ENCODE results near the gene SENP5.
A peak's percentile ranks its signal among the peaks of the same experiment; 100 is the strongest.

Gene SENP5

GRCh38 chr3:196966526-196967401 is 99.0 kb downstream of the SENP5 start:
- TF ChIP-seq, protein P1, sequence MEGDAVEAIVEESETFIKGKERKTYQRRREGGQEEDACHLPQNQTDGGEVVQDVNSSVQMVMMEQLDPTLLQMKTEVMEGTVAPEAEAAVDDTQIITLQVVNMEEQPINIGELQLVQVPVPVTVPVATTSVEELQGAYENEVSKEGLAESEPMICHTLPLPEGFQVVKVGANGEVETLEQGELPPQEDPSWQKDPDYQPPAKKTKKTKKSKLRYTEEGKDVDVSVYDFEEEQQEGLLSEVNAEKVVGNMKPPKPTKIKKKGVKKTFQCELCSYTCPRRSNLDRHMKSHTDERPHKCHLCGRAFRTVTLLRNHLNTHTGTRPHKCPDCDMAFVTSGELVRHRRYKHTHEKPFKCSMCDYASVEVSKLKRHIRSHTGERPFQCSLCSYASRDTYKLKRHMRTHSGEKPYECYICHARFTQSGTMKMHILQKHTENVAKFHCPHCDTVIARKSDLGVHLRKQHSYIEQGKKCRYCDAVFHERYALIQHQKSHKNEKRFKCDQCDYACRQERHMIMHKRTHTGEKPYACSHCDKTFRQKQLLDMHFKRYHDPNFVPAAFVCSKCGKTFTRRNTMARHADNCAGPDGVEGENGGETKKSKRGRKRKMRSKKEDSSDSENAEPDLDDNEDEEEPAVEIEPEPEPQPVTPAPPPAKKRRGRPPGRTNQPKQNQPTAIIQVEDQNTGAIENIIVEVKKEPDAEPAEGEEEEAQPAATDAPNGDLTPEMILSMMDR (IDR thresholded peaks at IDR 0.05; ENCODE audit: low read length, missing control alignments), result no peak
- no peak overlapping the region for H3K4me3 ChIP-seq (replicated peaks; ENCODE audit: low read depth, low read length)
- DNase-seq (ENCODE audit: low read depth), result no peak

DNA sequence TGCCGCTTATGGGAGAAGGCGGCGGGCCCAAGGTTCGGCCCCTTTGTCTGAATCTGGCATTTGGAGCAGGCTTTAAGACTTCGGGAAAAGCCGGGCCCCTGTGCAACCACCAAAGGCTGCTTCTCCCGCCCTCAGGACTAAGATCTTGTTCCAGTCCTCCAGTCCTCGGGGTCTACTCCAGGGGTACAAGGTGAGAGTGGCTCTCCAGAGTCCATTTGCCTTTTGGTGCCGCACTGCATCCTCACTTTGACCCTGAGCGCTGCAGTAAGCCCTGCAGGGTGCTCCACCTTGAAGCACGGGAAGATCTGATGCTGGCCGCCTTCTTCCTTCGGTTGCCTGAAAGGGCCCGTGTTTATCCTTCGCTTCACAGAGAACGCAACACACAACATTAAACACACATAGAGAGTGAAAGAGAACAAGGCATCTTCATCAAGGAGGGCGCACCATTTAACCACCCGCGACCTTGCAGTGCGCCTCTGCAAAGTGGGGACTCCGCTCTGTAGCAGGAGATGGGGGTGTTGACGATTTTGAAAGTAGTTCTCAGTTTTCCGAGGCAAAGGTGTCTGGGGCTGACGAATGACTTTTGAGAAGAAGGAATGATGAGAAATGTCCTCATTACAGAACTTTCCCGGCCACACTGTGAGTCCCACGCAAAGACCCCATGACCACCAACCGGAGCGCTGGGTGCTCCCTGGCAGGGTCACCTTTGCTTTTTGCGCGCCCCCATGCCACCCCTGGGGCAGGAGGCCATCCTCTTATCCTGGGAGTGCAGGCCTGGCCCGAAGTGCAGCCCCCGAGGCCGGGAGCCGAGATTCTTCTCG is 99.9 kb downstream of the SENP5 start:
- DNase-seq (ENCODE audit: low read depth), result no peak
- peak overlapping the region; percentile 60 for H3K4me3 ChIP-seq (replicated peaks; ENCODE audit: low read depth, low read length)
- TF ChIP-seq, protein P1 (IDR thresholded peaks at IDR 0.05; ENCODE audit: low read length, missing control alignments), result no peak

GRCh38 chr3:196968233-196969133 is 100.8 kb downstream of the SENP5 start, which contains the start of gene PIGZ:
TSS of gene PIGZ (minus strand) at chr3:196968833. CDS start at chr3:196952031, 16,802 bp downstream.
- DNase-seq (ENCODE audit: low read depth), result peak; percentile 30
- TF ChIP-seq, protein P1 (IDR thresholded peaks at IDR 0.05; ENCODE audit: low read length, missing control alignments), result no peak

GRCh38 chr3:196969134-196969659 is 101.5 kb downstream of the SENP5 start:
- H3K4me3 ChIP-seq (replicated peaks; ENCODE audit: low read depth, low read length), result peak overlapping the region; percentile 60
- DNase-seq (ENCODE audit: low read depth), result no peak
- TF ChIP-seq, protein P1 (IDR thresholded peaks at IDR 0.05; ENCODE audit: low read length, missing control alignments), result no peak

More at GRCh38 chr3:196968233-196969133, 100.8 kb downstream of the SENP5 start, which contains the start of gene PIGZ:
- H3K4me3 ChIP-seq (replicated peaks; ENCODE audit: low read depth, low read length), result peak within 1 kb of the TSS; percentile 60

DNA sequence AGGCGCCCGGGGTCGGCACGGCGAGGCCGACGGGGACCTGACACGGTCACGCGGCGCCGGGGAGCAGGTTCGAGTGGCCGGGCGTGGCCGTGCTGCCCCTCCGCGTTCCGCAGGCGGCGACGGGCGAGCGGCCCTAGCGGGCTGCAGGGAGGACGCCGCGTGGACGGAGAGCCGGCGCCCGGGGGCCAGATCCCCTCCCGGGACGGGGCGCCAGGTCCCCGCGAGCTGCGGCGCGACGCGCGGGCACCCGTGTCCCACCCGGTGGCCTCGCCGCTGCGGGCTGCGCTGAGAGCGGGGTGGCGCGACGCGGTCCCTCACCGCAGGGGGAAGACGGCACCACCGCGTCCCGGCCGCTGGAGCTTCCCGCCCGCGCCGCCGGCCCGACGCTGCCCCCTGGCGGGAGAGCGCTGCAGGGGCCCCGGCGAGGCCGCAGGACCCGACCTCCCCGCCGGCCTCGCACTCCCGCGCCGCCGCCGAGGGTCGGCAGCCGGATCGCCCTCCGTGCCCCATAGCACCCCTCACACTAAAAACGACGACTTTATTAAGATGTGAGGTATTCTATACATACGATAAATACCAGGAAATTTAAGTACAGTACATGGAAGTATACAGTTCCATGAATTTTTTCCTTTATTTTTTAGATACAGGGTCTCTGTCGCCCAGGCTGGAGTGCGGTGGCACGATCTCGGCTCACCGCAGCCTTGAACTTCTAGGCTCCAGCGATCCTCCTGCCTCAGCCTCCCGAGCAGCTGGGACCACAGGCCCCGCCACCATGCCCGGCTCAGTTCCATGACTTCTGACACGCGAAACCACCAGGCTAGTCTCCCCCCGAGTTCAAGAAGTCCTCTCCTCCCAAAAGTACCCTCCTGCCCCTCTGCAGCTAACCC is 102.2 kb downstream of the SENP5 start:
- TF ChIP-seq, protein P1 (IDR thresholded peaks at IDR 0.05; ENCODE audit: low read length, missing control alignments), result no peak
- DNase-seq (ENCODE audit: low read depth), result peak; percentile 55
- peak overlapping the region; percentile 60 for H3K4me3 ChIP-seq (replicated peaks; ENCODE audit: low read depth, low read length)
